GM12872 (cell line): ENCODE measurements around the gene SIK2.

Experiments
- CTCF ChIP-seq: IDR thresholded peaks from 3 replicates; pipeline ENCODE4 v1.5.1; 2011; ENCODE audit warnings: low read depth, mild to moderate bottlenecking, low read length, moderate library complexity; ENCODE audit not compliant: insufficient read depth

SIK2 gene

DNA sequence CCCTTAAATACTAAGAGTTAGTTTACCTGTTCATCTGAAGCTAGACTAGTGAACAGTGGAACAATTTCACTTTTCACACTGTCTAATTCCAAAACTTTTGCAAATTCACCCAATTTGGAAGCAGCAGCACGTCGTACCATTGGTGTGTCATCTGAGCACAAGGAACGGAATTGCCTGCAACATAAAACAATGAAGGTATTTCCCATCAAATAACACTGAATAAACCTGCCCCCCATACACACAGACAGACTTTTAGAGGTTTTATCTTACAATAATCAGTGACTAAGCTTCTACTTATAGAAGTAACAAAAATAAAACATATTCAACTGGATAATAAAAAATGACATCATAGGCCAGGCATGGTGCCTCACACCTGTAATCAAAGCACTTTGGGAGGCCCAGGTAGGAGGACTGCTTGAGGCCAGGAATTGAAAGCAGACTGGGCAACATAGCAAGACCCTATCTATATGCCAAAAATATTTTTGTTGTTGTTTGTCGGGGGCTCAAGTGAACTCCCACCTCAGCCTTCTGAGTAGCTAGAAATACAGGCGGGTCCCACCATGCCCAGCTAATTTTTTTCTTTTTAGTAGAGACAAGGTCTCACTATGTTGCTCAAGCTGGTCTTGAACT lies 157.6 kb downstream of the SIK2 start:
- no peak for TF ChIP-seq CTCF

- no peak for TF ChIP-seq CTCF
Observed at GRCh38 chr11:111761036-111761435, 158.8 kb downstream of the SIK2 start.

DNA sequence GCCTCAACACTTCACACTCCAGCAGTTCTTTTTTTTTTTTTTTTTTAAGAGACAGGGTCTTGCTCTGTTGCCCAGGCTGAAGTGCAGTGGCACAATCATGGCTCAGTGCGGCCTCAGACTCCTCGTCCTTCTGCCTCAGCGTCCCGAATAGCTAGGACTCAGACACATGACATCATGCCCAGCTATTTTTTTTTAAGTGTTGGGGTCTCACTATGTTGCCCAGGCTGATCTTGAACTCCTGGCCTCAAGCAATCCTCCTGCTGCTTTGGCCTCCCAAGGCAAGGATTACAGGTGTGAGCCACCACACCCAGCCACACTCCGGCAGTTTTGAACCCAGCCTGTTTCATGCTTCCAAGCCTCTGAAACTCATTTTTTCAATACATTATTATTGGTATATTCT lies 160.3 kb downstream of the SIK2 start:
- no peak for TF ChIP-seq CTCF

- no peak for TF ChIP-seq CTCF
Observed at GRCh38 chr11:111762981-111763643, 160.9 kb downstream of the SIK2 start.

DNA sequence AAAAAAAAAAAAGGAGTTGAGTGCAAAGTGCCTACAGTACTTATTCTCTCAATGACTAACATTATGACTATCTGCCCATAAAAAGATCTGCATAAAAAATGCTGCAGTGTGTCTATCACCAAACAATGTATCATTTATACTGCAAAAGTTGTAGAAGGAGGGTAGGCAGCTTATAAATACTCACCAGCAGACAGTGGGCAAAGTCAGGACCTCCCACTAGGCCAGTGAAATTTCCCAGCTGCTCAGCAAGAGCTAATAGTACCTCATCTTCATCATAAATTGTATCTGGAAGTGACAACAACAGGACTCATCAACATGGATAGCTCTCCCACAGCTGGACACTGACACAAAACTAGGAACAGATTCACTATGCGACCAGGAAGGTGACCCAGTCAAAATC lies 162.4 kb downstream of the SIK2 start:
- no peak for TF ChIP-seq CTCF

- no peak for TF ChIP-seq CTCF
Observed at GRCh38 chr11:111765320-111765983, 163.2 kb downstream of the SIK2 start.

GRCh38 chr11:111765984-111766833 lies 164.0 kb downstream of the SIK2 start, which contains the start of gene PPP2R1B:
PPP2R1B (minus strand) TSS chr11:111766389; CDS start chr11:111766361, 28 bp downstream.
- no peak for TF ChIP-seq CTCF
